Right renal pelvis (tissue), 4 donors: Measurements from ENCODE around the gene SEMG1. TPM values are rescaled to one million over a fixed set of nuclear protein-coding genes. Genes with fewer than 3 reads are reported as not detected.

Experiments
- polyA plus RNA-seq, 4 donors: library from polyadenylated mRNA; unstranded; fragments of 120-200 nt; gene quantifications; one replicate each; pipeline ENCODE4 v1.2.1, GENCODE V29; 2013; ENCODE audit not compliant: insufficient read length in 4 of 4

Gene SEMG1
- polyA plus RNA-seq, 4 donors: not detected

Other genes with a start within 250 kb of the SEMG1 start
- 10 to 100 TPM; 40.8 to 46.7 (median 42.8) TPM for gene TOMM34, start 246.6 kb upstream of the SEMG1 start, polyA plus RNA-seq
- 10 to 100 TPM; 16.5 to 23.5 (median 21.5) TPM for gene STK4, start 240.5 kb upstream of the SEMG1 start, polyA plus RNA-seq
- under 1 TPM; 0.37 to 0.57 (median 0.51) TPM for gene KCNS1, start 105.9 kb upstream of the SEMG1 start, polyA plus RNA-seq
- not detected for gene WFDC5, start 91.9 kb upstream of the SEMG1 start, polyA plus RNA-seq
- gene WFDC12, start 82.6 kb upstream of the SEMG1 start, polyA plus RNA-seq: under 1 TPM in 1 of 4 donors, not detected in 3; 0.06 TPM
- gene PI3, start 32.1 kb upstream of the SEMG1 start, polyA plus RNA-seq: not detected
- gene SEMG2, start 14.3 kb downstream of the SEMG1 start, polyA plus RNA-seq: under 1 TPM in 1 of 4 donors, not detected in 3; 0.08 TPM
- under 1 TPM in 3 of 4 donors, not detected in 1; 0.26 to 0.34 (median 0.26) TPM for gene SLPI, start 47.5 kb downstream of the SEMG1 start, polyA plus RNA-seq
- under 1 TPM in 1 of 4 donors, not detected in 3; 0.06 TPM for gene RBPJL, start 99.8 kb downstream of the SEMG1 start, polyA plus RNA-seq
- gene MATN4, start 101.3 kb downstream of the SEMG1 start, polyA plus RNA-seq: under 1 TPM; 0.20 to 0.58 (median 0.40) TPM
- gene SDC4, start 141.4 kb downstream of the SEMG1 start, polyA plus RNA-seq: 100 to 1,000 TPM; 168 to 196 (median 184) TPM
- gene SYS1, start 156.1 kb downstream of the SEMG1 start, polyA plus RNA-seq: 10 to 100 TPM; 35.4 to 38.0 (median 35.6) TPM
- 1 to 10 TPM in 2 of 4 donors, under 1 TPM in 2; 0.94 to 1.6 (median 1.2) TPM for gene TP53TG5, start 171.3 kb downstream of the SEMG1 start, polyA plus RNA-seq
- 10 to 100 TPM; 24.7 to 29.7 (median 26.3) TPM for gene DBNDD2, start 201.3 kb downstream of the SEMG1 start, polyA plus RNA-seq
- 100 to 1,000 TPM in 3 of 4 donors, 10 to 100 TPM in 1; 97.4 to 105 (median 103) TPM for gene PIGT, start 209.1 kb downstream of the SEMG1 start, polyA plus RNA-seq